ENCODE measurements around the gene MCFD2. TPM values are rescaled to one million over a fixed set of nuclear protein-coding genes. Genes with fewer than 3 reads are reported as not detected.

MCFD2 gene
- total RNA-seq, 4 donors from 2014 or later, result 44.8 to 141 (median 107) TPM

DNA sequence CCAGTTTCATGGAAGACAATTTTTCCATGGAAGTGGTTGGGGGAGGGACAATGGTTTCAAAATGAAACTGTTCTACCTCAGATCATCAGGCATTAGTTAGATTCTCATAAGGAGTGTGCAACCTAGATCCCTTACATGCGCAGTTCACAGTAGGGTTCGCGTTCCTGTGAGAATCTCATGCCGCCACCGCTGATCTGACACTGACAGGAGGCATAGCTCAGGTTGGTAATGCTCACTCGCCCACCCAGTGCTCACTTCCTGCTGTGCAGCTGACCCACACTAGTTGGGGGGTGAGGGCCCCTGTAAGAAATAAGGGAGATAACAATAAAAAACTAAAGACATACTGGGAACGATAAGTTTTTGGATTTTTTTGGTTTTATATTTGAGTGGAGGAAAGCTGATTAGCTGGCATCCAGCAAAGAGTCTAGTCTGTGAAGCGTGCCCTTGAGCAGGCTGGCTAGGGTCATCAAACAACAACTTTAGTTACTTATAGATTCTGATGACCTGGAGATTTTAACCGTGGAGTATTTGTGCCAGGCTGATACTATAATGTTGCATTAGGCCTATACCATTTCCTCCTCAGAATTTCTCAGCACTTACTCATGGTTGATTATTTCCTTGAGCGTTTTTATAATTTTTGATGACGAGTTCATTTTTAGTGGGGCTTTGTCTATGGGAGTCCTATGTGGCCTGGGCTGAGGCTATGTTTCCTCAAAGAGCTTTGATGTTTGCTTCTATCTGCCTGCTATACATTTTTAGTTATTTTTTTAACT, 6.3 kb upstream of the MCFD2 start:
- no peak for DNase-seq
- Histone ChIP-seq H3K36me3 (no peaks in the 10 kb centered on the region), H3K4me3 (no peak overlapping the region), H3K9me3 (no peaks in the 10 kb centered on the region), H3K27ac (no peak overlapping the region), H3K4me1 (no peaks in the 10 kb centered on the region), H3K27me3 (no peaks in the 10 kb centered on the region)
- TF ChIP-seq POLR2A (IDR thresholded peaks at IDR 0.05), result no peak
- TF ChIP-seq, protein P1, sequence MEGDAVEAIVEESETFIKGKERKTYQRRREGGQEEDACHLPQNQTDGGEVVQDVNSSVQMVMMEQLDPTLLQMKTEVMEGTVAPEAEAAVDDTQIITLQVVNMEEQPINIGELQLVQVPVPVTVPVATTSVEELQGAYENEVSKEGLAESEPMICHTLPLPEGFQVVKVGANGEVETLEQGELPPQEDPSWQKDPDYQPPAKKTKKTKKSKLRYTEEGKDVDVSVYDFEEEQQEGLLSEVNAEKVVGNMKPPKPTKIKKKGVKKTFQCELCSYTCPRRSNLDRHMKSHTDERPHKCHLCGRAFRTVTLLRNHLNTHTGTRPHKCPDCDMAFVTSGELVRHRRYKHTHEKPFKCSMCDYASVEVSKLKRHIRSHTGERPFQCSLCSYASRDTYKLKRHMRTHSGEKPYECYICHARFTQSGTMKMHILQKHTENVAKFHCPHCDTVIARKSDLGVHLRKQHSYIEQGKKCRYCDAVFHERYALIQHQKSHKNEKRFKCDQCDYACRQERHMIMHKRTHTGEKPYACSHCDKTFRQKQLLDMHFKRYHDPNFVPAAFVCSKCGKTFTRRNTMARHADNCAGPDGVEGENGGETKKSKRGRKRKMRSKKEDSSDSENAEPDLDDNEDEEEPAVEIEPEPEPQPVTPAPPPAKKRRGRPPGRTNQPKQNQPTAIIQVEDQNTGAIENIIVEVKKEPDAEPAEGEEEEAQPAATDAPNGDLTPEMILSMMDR (IDR thresholded peaks at IDR 0.05), result no peak
- intact Hi-C loops (cut with DNase I; ENCODE audit: low total_unique reads), result no loop called here

DNA sequence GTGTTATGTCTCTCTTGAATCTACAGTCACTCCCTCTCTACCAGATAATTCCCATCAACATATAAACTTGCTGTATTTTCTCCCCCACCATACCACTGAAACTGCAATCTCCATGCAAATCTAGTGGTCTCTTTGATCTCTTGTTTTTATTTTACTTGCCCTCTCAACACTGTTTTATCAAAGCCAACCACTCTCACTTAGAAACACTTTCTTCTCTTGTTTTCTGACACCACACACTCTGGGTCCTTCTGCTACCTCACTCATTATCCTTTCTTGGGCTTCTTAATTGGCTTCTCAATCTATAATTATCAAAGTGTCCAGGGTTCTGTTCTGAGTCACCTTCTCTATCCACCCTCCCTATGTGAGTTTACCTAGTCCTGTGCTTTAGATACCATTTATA, 2.0 kb upstream of the MCFD2 start:
- Histone ChIP-seq H3K9me3 (no peaks in the 10 kb centered on the region), H3K36me3 (no peaks in the 10 kb centered on the region), H3K27ac (no peak overlapping the region), H3K27me3 (no peaks in the 10 kb centered on the region), H3K4me3 (no peak overlapping the region), H3K4me1 (peaks cover 0 to 13% of the 10 kb centered on the region in 2 donors)
- intact Hi-C loops (cut with DNase I; ENCODE audit: low total_unique reads), result no loop called here
- no peak for DNase-seq
- no peak for TF ChIP-seq POLR2A (IDR thresholded peaks at IDR 0.05)
- TF ChIP-seq, protein P1 (IDR thresholded peaks at IDR 0.05), result no peak

DNA sequence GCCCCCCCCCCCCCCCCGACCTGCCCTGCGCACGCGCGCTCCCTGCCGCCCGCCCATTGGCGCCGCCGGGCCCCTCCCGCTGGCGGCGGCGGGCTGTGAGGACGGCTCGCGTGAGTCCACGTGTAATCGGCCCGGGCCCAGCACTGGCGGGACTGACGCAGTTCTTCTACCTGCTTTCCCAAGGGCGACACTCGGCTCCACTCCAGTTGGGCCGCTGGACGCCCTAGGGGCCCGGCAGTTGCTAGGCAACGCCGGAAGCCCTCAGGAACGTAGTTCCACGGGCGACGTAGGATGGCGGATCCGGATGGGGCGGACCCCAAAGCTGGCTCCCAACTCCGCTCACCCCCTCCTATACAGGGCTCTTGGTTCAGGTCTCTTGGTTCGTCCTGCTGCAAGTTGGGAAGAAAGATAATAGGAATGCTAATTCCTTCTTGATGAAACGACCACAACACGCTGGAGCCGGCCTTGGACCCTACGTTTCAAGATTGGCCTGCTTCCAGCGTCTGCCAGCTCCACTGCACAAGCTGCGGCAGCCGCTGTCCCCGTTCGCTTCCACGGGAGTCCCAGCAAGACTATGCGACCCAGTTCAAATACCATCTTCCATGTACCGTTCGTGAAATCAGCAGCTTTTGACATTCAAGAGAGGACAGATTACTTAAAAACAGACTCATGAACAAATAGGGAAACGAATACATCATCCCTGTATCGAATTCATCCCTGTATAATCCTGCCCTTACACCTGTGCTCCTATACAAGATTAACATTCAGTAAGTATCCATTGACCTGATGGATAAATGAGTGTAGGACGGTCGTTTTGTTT, 415 bp upstream of the MCFD2 start:
- intact Hi-C loops (cut with DNase I; ENCODE audit: low total_unique reads), result no loop called here
- no peaks in the 10 kb centered on the region for H3K9me3 ChIP-seq
- H3K27ac ChIP-seq, result peak overlapping the region; percentile 95 to 98
- H3K4me1 ChIP-seq, result peaks cover 0 to 13% of the 10 kb centered on the region in 2 donors
- H3K36me3 ChIP-seq, result no peaks in the 10 kb centered on the region
- TF ChIP-seq, protein P1 (IDR thresholded peaks at IDR 0.05), result peak in 1 of 4 experiments; percentile 2
- peak; percentile 58 to 76 for TF ChIP-seq POLR2A (IDR thresholded peaks at IDR 0.05)
- peak overlapping the region; percentile 96 to 98 for H3K4me3 ChIP-seq
- H3K27me3 ChIP-seq, result no peaks in the 10 kb centered on the region
- peak; percentile 91 for DNase-seq

DNA sequence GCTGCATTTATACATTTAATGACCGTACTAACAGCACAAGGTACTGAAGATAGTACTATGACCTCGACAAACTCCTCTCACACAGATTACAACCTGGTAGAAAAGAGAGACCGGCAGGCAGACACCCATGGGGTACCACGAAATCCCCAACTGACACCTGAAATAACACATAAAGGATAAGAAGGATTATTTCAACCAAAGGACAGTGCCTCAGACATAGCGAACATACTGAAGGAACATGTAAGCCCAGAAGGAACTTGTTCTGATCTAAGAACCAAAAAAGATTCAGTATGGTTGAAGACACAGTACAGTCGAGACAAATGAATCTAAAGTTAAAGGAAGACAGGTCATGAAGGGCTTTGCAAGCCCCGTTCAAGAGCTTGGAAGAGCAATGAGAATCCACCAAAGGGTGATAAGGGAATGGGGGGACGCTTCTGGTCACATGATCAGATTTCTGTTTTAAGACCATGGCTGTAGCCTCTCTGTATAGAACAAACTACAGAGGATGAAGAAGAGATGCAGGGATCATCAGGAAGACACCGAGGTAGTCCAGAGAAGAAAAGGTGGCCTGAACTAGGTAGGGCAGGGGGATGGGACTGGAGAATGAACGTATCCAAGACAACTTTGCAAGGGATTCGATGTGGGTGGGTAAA, 902 bp downstream of the MCFD2 start:
- Histone ChIP-seq H3K27ac (peak overlapping the region; percentile 95 to 98), H3K27me3 (no peaks in the 10 kb centered on the region), H3K9me3 (no peaks in the 10 kb centered on the region), H3K4me3 (peak overlapping the region; percentile 96 to 98), H3K4me1 (peaks cover 0 to 13% of the 10 kb centered on the region in 2 donors), H3K36me3 (no peaks in the 10 kb centered on the region)
- intact Hi-C loops (cut with DNase I; ENCODE audit: low total_unique reads), result no loop called here
- no peak for DNase-seq
- TF ChIP-seq, protein P1 (IDR thresholded peaks at IDR 0.05), result no peak
- TF ChIP-seq POLR2A (IDR thresholded peaks at IDR 0.05), result no peak
